Eye (tissue), 1 donor: Measurements from ENCODE around the gene TRPT1.

Source experiments
- DNase-seq: peaks from one replicate; pipeline ENCODE4 v3.0.0-alpha.2; 2015

Gene TRPT1

DNA sequence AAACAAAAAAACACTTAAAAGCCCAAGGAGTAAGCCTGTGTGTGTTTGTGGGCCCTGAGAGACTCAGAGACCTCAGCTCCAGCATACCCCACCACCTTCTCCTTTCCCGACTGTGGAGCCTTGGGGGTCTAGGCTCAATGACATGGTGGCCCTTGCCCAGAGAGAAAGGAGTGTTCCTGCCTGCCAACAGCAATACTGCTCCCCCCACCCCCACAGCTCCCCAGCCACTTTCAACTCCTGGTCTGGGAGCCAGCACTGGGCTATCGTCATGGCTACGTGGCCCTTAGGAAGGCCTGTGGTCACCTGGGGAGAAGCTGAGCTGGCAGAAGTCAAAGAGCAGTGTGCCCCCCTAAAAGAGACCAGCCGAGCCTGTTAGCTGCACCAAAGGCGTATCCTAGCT is 18.1 kb upstream of the TRPT1 start:
- no peak for DNase-seq

GRCh38 chr11:64243236-64243854 is 17.4 kb upstream of the TRPT1 start:
- no peak for DNase-seq

GRCh38 chr11:64241491-64242374 is 15.7 kb upstream of the TRPT1 start:
- DNase-seq = peak; percentile 63

DNA sequence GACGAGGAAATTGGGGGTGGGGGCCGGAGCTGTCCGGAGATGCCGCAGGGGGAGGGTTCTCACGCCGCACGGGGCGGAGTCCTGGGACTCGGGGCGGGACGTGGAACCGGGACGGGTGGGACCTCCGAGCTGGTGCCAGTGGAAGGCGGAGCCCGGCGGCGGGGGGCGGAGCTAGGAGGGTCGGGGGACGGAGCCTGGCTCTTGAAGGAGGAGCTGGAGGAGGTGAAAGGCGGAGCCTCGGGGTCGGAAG is 15.2 kb upstream of the TRPT1 start:
- peak; percentile 100 for DNase-seq

GRCh38 chr11:64240435-64241240 is 14.7 kb upstream of the TRPT1 start, which contains the start of gene FKBP2:
Gene FKBP2, plus strand, starts transcription at chr11:64241095. Its CDS starts 1,293 bp downstream, at chr11:64242388.
- DNase-seq = peak; percentile 98

- DNase-seq = no peak
These were observed 13.9 kb upstream of the TRPT1 start for GRCh38 chr11:64239662-64240434.

GRCh38 chr11:64238999-64239398 is 13.0 kb upstream of the TRPT1 start:
- no peak for DNase-seq

DNA sequence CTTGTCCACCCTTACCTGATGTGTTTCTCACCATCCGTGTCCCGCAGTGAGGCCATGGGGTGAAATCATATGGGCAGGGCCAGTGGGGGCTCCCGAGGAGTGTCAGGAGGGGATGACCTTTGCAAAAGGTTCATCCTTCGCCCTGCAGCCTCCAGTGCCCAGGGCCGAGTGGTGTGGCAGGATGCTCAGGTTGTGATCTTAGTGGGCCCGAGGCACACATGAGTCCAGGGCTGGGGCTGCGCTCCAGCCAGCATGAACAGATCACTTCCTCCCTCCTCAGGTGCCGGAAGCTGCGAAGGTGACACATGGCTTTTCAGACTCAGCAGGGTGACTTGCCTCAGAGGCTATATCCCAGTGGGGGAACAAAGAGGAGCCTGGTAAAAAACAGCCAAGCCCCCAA is 12.1 kb upstream of the TRPT1 start:
- no peak for DNase-seq

DNA sequence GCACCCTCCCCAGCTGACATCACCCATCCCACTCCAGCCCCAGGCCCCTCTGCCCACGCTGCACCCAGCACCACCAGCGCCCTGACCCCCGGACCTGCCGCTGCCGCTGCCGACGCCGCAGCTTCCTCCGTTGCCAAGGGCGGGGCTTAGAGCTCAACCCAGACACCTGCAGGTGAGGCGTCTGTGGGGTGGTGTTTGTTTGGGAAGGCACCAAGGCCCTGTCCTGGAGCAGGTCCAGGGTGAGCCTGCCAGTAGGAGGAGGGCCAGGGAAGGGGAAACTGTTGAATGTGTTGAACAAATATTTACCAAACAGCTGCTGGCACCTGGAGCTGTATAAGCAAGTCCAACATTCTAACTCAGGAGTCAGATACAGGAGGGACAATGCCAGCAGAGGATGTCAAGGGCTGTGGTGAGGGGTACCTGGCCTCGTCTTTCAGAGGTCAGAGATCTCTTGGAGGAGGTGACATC is 11.5 kb upstream of the TRPT1 start:
- DNase-seq = no peak

DNA sequence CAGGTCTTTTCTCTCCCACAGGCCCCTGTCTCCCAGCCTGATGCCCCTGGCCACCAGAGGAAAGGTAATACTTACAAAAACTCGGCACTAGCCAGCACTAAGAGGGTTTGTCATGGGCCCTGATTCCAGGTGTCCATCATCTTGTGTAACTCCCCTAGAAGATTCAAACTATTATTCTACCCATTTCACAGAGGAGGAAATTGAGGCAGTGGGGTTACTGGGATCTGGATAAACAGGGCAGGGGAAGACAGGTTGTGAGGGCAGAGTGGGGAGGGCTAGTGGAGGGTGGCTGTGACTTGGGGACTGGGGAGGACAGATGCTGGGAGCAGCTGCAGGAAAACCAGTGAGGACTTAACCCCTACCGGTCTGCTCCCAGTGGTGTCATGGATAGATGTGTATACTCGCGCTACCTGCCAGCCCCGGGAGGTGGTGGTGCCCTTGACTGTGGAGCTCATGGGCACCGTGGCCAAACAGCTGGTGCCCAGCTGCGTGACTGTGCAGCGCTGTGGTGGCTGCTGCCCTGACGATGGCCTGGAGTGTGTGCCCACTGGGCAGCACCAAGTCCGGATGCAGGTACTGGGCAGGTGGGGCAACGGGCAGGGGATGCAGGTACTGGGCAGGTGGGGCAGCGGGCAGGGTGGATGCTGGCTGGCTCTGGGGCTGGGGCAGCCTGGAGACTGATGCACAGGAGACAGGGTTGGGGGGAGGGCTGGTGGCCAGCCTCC is 9.6 kb upstream of the TRPT1 start:
- DNase-seq = no peak

DNA sequence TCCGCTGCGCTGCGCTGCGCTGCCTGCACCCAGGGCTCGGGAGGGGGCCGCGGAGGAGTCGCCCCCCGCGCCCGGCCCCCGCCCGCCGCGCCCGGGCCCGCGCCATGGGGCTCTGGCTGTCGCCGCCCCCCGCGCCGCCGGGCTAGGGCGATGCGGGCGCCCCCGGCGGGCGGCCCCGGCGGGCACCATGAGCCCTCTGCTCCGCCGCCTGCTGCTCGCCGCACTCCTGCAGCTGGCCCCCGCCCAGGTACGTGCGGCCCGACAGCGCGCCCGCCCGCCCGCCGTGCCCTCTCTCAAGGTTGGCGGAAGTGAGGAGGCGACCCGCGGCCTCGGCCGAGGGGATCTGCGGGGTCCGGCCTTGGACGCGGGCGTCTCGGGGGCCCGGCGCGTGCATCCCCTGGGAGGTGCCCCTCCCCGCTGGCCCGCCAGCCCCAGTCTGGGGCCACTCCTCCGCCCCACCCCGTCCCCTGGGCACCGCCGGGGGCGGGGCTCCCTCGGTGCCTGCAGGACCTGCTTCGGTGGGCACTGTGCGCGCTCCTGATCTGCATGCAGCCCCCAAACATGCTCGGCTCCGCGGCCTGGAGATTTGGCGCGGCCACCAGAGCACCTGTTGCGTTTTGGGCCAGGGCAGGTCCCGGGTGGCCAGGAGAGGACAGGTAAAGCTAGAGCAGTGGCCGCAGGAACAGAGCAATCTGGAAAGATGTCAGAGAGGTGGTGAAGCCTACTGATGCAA is 8.8 kb upstream of the TRPT1 start:
- no peak for DNase-seq

GRCh38 chr11:64233913-64234586 is 8.1 kb upstream of the TRPT1 start, which contains the start of gene VEGFB:
Gene VEGFB, plus strand, starts transcription at chr11:64234584. Its CDS starts 250 bp downstream, at chr11:64234834.
- DNase-seq = peak; percentile 68

- no peak for DNase-seq
These were observed 7.0 kb upstream of the TRPT1 start for GRCh38 chr11:64232967-64233315.

DNA sequence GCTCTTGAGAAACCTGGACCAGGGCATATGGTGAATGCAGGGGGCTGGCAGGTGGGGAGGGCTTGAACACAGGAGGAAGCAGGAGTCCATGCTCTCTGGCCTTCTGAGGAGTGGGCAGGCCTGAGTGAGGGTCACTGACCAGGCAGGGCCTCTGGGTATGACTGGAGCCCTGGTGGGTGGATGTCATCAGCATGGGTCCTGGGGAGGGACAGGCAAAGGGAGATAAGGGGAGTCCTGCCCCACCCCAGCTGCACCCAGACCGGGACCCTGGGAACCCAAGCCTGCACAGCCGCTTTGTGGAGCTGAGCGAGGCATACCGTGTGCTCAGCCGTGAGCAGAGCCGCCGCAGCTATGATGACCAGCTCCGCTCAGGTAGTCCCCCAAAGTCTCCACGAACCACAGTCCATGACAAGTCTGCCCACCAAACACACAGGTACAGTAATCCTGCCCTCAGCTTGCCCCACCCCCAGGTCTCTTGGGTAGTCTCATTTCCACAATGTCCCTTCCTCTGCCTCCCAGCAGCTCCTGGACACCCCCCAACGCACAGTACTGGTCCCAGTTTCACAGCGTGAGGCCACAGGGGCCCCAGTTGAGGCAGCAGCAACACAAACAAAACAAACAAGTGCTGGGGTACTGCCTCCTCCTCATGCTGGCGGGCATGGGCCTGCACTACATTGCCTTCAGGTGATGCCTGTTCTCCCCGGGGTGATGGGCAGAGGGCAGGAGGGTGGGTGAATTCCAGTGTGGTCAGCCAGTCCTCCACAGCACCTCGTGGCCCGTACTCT is 6.4 kb upstream of the TRPT1 start:
- DNase-seq = no peak

- DNase-seq = no peak
These were observed 5.6 kb upstream of the TRPT1 start for GRCh38 chr11:64231546-64231945.

DNA sequence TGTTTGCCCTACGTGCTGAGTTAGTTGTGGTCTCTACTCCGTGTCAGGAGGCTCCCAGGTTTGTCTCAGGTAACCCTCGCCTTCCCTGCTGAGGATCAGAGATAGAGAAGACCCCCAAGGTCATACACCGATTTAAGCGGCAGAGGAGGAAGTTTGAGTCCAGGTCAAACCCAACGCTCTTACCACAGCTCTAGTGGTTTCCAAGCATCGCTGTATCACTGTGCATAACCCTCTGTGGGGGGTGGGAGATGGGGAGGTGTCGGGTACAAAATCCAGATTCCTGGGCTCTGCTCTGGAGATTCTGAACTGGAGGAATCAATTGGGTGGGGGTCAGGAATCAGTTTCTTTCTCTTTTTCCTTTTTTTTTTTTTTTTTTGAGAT is 5.0 kb upstream of the TRPT1 start:
- no peak for DNase-seq

DNA sequence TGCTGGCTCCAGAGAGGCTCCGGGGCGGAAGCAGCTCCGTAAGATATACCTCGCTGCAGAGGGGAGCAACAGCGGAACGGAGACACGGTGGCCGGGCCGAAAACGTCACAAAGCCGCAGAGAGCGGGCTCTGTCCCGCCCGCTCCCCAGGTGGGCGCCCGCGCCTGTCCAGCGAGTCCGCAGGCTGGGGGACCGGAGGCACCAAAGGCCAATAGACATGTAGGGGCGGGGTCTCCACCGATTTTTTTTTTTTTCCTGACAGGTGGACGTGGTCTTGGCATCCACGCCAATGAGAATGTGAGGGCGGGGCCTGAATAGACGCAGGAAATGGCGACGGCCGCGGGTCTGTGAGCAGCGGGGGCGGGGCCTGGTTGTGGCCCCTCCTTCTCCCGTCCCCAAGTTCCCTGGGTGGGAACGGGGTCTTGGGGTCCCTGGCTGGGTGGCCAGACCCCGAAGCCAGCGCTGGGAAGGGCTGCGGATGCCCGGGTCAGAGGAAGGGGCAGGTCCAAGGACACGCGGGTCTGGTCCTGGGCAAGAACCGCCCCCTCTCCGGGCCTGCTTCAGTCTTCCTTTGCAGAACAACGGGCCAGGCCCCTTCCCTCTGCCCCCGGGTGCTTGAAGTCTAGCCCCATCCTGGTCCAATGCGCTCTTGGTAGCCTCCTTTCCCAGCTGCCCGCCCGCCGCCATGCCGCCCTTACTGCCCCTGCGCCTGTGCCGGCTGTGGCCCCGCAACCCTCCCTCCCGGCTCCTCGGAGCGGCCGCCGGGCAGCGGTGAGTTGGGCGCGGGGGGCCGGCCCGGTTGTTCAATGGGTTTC is 4.4 kb upstream of the TRPT1 start, which contains the start of gene DNAJC4:
DNAJC4 (plus strand) TSS at position 378 of the 814 bp plus-strand sequence; CDS start at position 685, 307 bp downstream.
- DNase-seq = peak; percentile 98

- DNase-seq = no peak
These were observed 3.8 kb upstream of the TRPT1 start for GRCh38 chr11:64229744-64230170.
